ENCODE measurements around the gene RDX.

GRCh38 chr11:110133160-110133559 is 163.3 kb downstream of the RDX start:
- TF ChIP-seq EP300 (IDR thresholded peaks at IDR 0.05; ENCODE audit: borderline replicate concordance in 1 of 2, low read depth in 2 of 2, low read length in 2 of 2) (no peak), POLR2A (IDR thresholded peaks at IDR 0.05; ENCODE audit: control extremely low read depth in 1 of 2, low read depth in 2 of 2, low read length in 2 of 2) (no peak), CTCF (IDR thresholded peaks at IDR 0.05; ENCODE audit: control extremely low read depth in 1 of 3, insufficient read depth in 1 of 3, low read depth in 1 of 3, low read length in 3 of 3) (no peak), POLR2AphosphoS5 (IDR thresholded peaks at IDR 0.05; ENCODE audit: low read depth, low read length) (no peak)

All from H1 (cell line).